Parathyroid adenoma (tissue), 2 donors: ENCODE measurements around the gene SCGB1C1.

Experiments
- H2AFZ ChIP-seq: fragments of 300-600 bp; sonication (generic); one replicate; pipeline ENCODE4 v1.7.0; 2017; ENCODE audit warnings: antibody characterized with exemption, mild to moderate bottlenecking
- H3K27ac ChIP-seq: fragments of 300-600 bp; sonication (generic); one replicate; pipeline ENCODE4 v1.7.0; 2017
- H3K27me3 ChIP-seq: fragments of 300-600 bp; sonication (generic); one replicate; pipeline ENCODE4 v1.7.0; 2017; ENCODE audit warnings: low read length; ENCODE audit not compliant: control insufficient read depth, insufficient read depth
- H3K36me3 ChIP-seq: fragments of 300-600 bp; sonication (generic); one replicate; pipeline ENCODE4 v1.7.0; 2017; ENCODE audit warnings: low read length; ENCODE audit not compliant: control insufficient read depth, insufficient read depth
- H3K4me1 ChIP-seq: fragments of 300-600 bp; sonication (generic); one replicate; pipeline ENCODE4 v1.7.0; 2017; ENCODE audit warnings: control low read depth
- H3K4me2 ChIP-seq: fragments of 300-600 bp; sonication (generic); one replicate; pipeline ENCODE4 v1.7.0; 2017; ENCODE audit warnings: low read length
- H3K4me3 ChIP-seq: fragments of 300-600 bp; sonication (generic); one replicate; pipeline ENCODE4 v1.7.0; 2017; ENCODE audit warnings: low read depth, low read length
- H3K79me2 ChIP-seq: fragments of 300-600 bp; sonication (generic); one replicate; pipeline ENCODE4 v1.7.0; 2017; ENCODE audit warnings: control low read depth
- H3K9ac ChIP-seq: fragments of 300-600 bp; sonication (generic); one replicate; pipeline ENCODE4 v1.7.0; 2017; ENCODE audit warnings: mild to moderate bottlenecking
- H3K9me3 ChIP-seq: fragments of 300-600 bp; sonication (generic); one replicate; pipeline ENCODE4 v1.7.0; 2017; ENCODE audit warnings: low read length; ENCODE audit not compliant: control insufficient read depth
- TF ChIP-seq, protein P1 (sequence below): fragments of 300-600 bp; sonication (generic); IDR thresholded peaks from one replicate; pipeline ENCODE4 v1.7.0; 2017; ENCODE audit warnings: antibody characterized with exemption, mild to moderate bottlenecking
- donor health status: primary hyperparathyroidism.

The SCGB1C1 gene

DNA sequence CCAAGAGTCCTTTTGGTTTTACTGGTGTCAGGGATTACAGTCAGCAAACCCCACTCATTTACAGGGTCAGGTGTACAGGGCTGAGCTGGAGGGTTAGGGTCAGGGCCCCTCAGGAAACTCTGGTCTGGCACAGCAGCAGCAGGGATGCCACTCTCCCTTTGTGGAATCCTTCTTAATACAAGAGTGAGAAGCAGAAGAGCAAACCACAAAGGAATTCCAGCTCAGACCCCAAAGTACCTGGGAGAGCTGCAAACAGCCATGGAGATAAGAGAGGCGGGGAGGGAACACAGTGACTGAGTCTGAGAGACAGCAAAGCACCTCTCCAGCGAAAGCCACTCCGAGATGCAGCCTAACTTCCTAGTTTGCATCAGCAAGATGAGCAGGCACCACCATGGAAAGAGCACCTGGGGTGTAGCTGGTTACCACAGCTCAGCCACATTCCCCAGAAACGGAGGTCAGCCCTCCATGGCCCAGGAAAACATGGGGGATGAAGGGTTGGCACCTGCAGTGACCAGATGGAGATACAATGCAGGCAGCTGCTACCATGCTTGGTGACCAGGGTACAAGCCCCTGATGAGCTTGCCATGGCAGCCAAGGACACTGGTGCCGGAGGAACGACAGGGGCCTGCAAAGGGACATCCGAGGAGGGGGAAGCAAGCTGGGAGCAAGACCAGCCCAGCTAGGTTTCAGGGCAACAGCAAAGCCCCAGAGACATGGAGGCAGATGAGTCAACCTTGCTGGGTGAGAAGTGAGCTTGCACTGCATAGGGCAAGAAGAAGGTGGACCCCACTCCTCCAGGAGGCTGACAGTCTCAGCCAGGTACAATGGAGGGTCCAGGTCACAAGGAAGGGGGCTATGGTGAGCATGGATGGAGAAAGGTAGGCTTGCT, 10.4 kb downstream of the SCGB1C1 start:
- TF ChIP-seq, protein P1, sequence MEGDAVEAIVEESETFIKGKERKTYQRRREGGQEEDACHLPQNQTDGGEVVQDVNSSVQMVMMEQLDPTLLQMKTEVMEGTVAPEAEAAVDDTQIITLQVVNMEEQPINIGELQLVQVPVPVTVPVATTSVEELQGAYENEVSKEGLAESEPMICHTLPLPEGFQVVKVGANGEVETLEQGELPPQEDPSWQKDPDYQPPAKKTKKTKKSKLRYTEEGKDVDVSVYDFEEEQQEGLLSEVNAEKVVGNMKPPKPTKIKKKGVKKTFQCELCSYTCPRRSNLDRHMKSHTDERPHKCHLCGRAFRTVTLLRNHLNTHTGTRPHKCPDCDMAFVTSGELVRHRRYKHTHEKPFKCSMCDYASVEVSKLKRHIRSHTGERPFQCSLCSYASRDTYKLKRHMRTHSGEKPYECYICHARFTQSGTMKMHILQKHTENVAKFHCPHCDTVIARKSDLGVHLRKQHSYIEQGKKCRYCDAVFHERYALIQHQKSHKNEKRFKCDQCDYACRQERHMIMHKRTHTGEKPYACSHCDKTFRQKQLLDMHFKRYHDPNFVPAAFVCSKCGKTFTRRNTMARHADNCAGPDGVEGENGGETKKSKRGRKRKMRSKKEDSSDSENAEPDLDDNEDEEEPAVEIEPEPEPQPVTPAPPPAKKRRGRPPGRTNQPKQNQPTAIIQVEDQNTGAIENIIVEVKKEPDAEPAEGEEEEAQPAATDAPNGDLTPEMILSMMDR = no peak
- no peak overlapping the region for H3K9ac ChIP-seq
- peaks cover 7% of the 10 kb centered on the region for H3K79me2 ChIP-seq
- no peak overlapping the region for H3K4me3 ChIP-seq
- H2AFZ ChIP-seq = no peak overlapping the region
- H3K27ac ChIP-seq = no peak overlapping the region
- no peak overlapping the region for H3K4me2 ChIP-seq
- no peaks in the 10 kb centered on the region for H3K27me3 ChIP-seq
- no peaks in the 10 kb centered on the region for H3K9me3 ChIP-seq
- H3K4me1 ChIP-seq = peaks cover 5% of the 10 kb centered on the region
- no peaks in the 10 kb centered on the region for H3K36me3 ChIP-seq

- H3K4me3 ChIP-seq = no peak overlapping the region
- H3K27me3 ChIP-seq = no peaks in the 10 kb centered on the region
- peaks cover 7% of the 10 kb centered on the region for H3K79me2 ChIP-seq
- no peak overlapping the region for H3K27ac ChIP-seq
- TF ChIP-seq, protein P1 = no peak
- peaks cover 5% of the 10 kb centered on the region for H3K4me1 ChIP-seq
- H2AFZ ChIP-seq = no peak overlapping the region
- no peak overlapping the region for H3K9ac ChIP-seq
- no peaks in the 10 kb centered on the region for H3K9me3 ChIP-seq
- H3K36me3 ChIP-seq = no peaks in the 10 kb centered on the region
- H3K4me2 ChIP-seq = no peak overlapping the region
Observed at GRCh38 chr11:203945-204586, 11.2 kb downstream of the SCGB1C1 start.

- Histone ChIP-seq H3K4me2 (no peak overlapping the region), H3K27me3 (no peaks in the 10 kb centered on the region), H3K9ac (no peak overlapping the region), H3K9me3 (no peaks in the 10 kb centered on the region), H3K36me3 (no peaks in the 10 kb centered on the region), H3K79me2 (peaks cover 7% of the 10 kb centered on the region), H2AFZ (no peak overlapping the region), H3K27ac (no peak overlapping the region), H3K4me3 (no peak overlapping the region), H3K4me1 (peaks cover 8% of the 10 kb centered on the region)
- TF ChIP-seq, protein P1 = no peak
Observed at GRCh38 chr11:204587-205109, 11.8 kb downstream of the SCGB1C1 start.

DNA sequence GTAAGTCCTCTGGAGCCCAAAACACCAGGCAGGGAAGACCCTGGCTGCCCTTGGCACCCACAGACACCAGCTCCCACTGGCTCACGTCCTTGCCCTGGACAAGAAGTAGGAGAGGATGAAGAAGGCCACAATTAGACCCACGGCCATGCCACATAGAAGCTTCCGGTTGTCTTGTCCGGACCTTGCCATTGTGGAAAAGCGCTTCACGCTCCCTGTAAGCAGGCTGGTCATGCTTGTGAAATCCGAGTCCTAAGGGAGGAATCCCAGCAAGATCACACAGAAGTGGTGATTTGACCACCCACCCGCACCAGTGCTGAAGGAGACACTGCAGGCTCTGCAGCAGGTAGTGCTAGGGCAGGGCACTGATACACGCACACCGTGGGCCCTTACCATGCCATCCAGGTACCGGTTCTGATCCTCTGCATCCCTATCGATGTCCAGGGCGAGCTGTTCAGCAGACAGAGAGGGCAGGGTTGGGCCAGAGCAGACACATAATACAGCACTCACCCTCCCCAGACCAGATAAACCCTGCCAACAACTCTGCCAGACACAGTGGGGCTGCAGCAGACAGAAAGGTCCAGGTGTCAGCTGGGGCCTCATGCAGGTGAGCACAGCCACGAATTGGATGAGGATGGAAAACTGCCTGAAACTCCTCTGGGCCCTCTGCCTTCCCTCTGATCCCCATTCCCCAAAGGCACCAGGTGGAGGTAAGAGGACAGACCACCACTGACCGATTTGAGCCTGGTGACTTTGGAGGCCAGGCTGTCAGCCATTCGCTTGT, 12.5 kb downstream of the SCGB1C1 start:
- peaks cover 8% of the 10 kb centered on the region for H3K4me1 ChIP-seq
- peak overlapping the region; percentile 77 for H3K4me2 ChIP-seq
- H3K36me3 ChIP-seq = no peaks in the 10 kb centered on the region
- no peaks in the 10 kb centered on the region for H3K9me3 ChIP-seq
- H3K27me3 ChIP-seq = no peaks in the 10 kb centered on the region
- no peak overlapping the region for H2AFZ ChIP-seq
- H3K27ac ChIP-seq = no peak overlapping the region
- peaks cover 7% of the 10 kb centered on the region for H3K79me2 ChIP-seq
- TF ChIP-seq, protein P1 = no peak
- no peak overlapping the region for H3K9ac ChIP-seq
- no peak overlapping the region for H3K4me3 ChIP-seq
